ENCODE results near the gene DPP6. TPM values are rescaled to one million over a fixed set of nuclear protein-coding genes. Genes with fewer than 3 reads are reported as not detected.

Gene DPP6
- total RNA-seq, 1 donor from 2014 or later: not detected

DNA sequence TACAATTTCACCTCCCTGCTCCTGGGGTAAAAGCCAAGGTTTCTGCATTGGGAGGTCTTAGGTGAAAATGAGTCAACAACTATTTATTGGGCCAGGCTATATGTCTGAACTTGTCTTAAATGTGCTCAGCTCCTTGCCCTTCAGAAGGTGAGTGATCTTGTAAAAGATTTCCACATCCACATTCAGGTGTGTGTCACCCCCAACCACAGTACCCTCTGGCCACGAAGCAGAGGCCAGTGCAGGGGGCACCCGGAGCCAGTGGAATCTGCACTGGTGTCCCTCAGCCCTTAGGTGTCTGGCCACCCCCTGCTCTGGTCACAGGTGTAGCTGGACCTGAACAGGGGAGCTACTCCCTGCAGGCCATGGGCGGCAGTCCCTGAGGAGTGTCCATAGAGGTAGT is 752.3 kb downstream of the DPP6 start:
- no peak for DNase-seq (ENCODE audit: low spot score)

DNA sequence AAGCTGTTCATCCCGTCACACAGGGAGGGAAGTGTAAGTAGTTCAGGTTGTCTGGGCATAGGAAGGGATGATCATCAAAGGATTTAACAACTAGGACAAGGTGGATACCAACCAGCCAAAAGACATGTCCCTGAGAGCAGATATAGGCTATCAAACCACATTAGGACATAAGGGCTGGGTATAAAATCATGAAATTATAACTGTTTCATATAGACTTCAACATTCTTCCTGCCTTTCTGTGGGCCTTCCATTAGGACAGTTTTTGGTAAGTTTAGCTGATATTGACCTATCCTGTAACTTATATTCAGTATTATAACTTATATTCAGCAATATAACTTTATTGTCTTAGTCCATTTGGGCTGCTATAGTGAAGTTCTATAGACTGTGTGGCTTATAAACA is 759.8 kb downstream of the DPP6 start:
- DNase-seq (ENCODE audit: low spot score): no peak

GRCh38 chr7:154817224-154817896 is 765.2 kb downstream of the DPP6 start:
- DNase-seq (ENCODE audit: low spot score): no peak

DNA sequence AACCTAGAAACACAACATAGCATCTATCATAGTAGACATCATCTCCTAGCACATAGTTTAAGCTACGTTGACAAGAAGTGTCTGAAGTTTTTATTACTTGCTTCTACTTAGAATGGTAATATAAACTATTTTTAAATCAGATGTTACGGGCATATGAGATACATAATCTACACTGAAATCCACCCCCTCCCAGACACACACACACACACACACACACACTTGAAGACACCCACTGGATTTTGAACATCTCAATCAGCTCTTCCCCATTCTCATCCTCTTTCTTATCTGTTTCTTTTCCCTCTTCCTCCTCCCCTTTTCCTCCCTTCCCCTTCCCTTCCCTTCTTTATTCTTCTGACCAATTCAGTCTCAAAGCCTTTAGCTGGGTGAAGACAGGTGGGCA is 774.8 kb downstream of the DPP6 start:
- no peak for DNase-seq (ENCODE audit: low spot score)

DNA sequence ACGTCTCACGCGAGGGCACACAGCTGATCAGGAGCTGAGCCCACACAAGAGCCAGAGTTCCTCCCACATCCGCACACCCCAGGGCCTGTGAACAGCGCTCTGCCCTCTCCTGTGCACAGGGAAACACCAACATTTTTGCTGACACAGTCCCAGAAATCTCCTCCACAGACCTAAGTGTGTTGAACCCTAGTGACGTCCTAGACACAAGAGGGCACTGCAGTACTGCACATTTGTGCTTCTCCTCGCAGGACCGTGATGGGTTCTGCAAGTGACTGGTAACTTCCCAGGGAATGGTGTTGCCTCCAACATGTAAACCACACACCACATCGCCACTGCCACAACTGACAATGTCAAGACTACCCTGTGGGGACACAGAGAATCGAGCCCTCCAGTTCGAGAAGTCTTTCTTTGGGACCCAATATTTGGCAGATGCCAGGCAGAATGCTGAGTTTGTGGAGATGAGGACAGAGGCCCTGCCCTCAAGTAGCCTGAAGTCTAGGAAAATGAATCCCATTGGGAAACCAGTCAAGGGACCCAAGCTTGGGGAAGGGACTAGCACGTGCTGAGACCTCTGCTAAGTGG is 780.5 kb downstream of the DPP6 start:
- no peak for DNase-seq (ENCODE audit: low spot score)

GRCh38 chr7:154836021-154836448 is 783.8 kb downstream of the DPP6 start:
- no peak for DNase-seq (ENCODE audit: low spot score)

DNA sequence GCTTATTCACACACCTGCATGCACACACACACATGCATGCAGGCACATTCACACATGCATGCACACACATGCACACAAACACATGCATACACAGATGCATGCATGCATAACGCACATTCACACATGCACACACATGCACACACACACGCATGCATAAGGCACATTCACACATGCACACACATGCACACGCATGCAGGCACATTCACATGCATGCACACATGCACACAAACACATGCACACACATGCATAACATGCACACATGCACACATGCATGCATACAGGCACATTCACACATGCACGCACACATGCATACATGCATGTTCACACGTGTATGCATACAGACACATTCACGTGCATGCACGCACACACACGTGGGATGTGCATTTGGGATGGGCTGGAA is 784.9 kb downstream of the DPP6 start:
- no peak for DNase-seq (ENCODE audit: low spot score)

- no peak for DNase-seq (ENCODE audit: low spot score)
These were observed 785.4 kb downstream of the DPP6 start for GRCh38 chr7:154837622-154838021.

DNA sequence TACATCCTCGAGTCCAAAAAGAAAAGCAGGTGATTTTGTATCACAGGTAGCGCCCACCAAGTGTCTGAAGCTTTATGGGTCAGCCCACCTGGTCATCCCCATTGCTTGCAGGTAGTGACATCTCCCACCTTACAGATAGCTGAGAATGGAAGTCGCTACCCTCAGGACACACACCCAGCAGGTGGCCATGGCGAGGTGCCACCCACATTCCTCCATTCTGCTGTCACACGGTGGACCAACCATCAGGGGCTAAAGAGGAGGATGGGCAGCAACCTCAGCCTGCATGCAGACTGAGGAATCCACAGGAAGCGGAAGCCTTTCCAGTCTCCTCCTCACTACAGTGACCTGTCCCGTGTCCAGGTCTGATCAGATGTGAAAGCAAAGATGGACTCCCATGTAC is 787.9 kb downstream of the DPP6 start:
- DNase-seq (ENCODE audit: low spot score): no peak

GRCh38 chr7:154841731-154842331 is 789.6 kb downstream of the DPP6 start:
- no peak for DNase-seq (ENCODE audit: low spot score)

DNA sequence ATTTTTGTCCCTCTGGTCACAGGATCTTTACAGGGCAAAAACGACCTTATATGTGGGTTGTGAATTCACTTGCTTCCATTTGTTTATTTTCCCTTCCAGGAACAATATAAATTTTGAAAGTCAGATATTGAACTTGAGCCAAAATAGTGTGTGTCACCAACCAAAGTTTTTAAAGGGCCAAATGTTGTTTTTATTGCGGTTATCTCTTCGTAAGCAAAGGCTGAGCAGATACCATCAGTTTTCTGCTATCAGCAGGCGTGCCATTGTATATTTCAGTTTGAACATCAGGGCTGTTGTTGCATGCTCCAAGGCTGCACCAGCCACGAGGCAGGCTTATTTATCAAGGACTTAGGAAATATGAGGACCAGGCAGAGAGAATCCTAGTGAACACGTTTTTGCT is 790.4 kb downstream of the DPP6 start:
- no peak for DNase-seq (ENCODE audit: low spot score)

GRCh38 chr7:154843670-154844237 is 791.6 kb downstream of the DPP6 start:
- no peak for DNase-seq (ENCODE audit: low spot score)

- no peak for DNase-seq (ENCODE audit: low spot score)
These were observed 792.3 kb downstream of the DPP6 start for GRCh38 chr7:154844499-154844898.

- DNase-seq (ENCODE audit: low spot score): no peak
These were observed 792.8 kb downstream of the DPP6 start for GRCh38 chr7:154844955-154845354.

DNA sequence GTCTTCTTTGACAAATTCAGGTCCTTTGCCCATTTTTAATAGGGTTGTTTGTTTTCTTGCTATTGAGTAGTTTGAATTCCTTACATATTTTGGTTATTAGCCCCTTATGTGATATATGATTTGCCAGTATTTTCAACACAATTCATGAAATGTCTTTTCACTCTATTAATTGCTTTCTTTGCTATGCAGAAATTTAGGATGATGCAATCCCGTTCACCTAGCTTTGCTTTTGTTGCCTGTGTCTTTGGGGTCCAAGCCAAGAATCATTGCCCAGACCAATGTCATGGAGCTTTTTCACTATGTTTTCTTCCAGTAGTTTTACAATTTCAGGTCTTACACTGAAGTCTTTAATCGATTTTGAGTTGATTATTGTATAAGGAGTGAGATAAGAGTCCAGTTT is 796.3 kb downstream of the DPP6 start:
- no peak for DNase-seq (ENCODE audit: low spot score)

- DNase-seq (ENCODE audit: low spot score): no peak
These were observed 800.0 kb downstream of the DPP6 start for GRCh38 chr7:154852205-154852604.

DNA sequence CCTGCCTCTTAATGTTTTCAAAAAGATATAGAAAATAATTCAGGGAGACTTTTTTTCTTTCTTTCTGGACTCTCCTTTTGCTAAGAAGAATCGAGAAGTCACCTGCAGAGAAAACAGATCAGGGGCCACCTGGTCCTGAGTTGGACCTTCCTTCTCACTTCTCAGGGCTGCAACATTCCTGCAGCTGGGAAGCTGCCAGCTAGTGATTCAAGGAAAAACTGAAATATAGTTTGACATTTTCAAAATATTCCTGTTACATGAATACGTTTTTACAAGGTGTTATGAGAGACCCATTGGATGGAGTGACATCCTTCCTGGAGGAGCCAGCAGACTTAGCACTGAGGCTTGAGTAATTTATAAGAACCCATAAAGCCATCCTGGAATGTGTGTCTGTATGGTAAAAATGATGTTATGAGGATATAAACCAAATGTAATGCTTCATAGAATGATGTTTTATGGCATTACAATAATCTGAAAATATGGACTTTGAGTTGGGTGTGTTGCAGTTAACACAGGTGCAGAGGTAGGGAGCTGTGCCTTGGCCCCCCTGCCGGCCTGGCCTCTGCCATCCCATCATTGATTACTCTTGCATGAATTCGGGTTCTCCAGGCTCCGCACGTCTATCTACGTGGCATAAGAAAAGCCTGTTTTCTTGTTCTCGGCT is 801.0 kb downstream of the DPP6 start:
- DNase-seq (ENCODE audit: low spot score): no peak

- no peak for DNase-seq (ENCODE audit: low spot score)
These were observed 801.5 kb downstream of the DPP6 start for GRCh38 chr7:154853727-154854095.

DNA sequence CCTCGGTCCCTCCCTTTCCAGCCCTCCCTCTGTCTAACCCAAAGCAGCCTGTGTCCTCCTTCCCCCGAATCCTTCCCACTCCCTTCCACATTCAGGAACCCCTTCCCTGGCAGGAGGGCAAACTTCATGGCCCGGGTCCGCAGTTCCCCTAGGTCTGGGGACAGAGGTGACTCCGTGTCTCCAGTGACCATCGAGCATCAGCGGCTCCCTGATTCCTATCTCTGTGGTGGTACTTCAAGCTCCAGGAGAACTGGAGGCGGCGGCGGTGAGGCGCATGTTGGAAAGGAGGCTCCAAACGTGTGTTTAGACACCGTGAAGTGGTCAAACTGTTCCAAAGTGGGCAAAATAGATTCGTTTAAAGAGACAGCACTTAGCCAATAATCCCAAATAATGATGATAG is 802.6 kb downstream of the DPP6 start:
- DNase-seq (ENCODE audit: low spot score): no peak

GRCh38 chr7:154855366-154855765 is 803.2 kb downstream of the DPP6 start:
- no peak for DNase-seq (ENCODE audit: low spot score)

GRCh38 chr7:154856733-154857132 is 804.5 kb downstream of the DPP6 start:
- no peak for DNase-seq (ENCODE audit: low spot score)

DNA sequence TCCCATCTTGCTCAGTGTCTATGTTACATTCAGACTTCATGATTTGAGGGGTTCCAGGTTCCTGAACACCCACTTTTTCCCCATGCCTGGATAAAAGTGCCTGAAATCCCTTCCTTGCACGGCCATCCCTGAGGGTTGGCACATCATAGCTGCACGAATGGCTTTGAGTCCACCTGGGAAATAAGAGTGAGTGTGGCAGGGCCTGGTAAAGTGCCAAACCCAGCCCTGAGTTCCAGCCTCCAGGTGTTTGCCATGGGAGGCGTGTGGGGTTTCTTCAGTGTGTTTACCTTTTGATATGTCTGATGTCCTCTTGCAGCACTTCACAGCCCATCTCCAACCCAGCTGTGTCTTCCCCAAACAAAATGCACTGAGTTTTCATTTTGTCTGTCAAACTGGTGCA is 805.0 kb downstream of the DPP6 start:
- DNase-seq (ENCODE audit: low spot score): no peak

Data from ureter (tissue), 1 donor.